Brain microvascular endothelial cell (primary cell): ENCODE data around the gene CCDC38.
A peak's percentile ranks its signal among the peaks of the same experiment; 100 is the strongest.

Experiments
- DNase-seq: peaks from one replicate; pipeline ENCODE4 v3.0.0-alpha.2; 2020
- H3K27ac ChIP-seq: fragments of 250-450 bp; sonication (Bioruptor Pico); 2 replicates; pipeline ENCODE4 v1.5.1; 2020; ENCODE audit warnings: mild to moderate bottlenecking, moderate library complexity
- H3K27me3 ChIP-seq: fragments of 250-450 bp; sonication (Bioruptor Pico); replicated peaks from 2 replicates; pipeline ENCODE4 v1.5.1; 2020; ENCODE audit warnings: mild to moderate bottlenecking
- H3K36me3 ChIP-seq: fragments of 250-450 bp; sonication (Bioruptor Pico); replicated peaks from 2 replicates; pipeline ENCODE4 v1.5.1; 2020; ENCODE audit warnings: mild to moderate bottlenecking
- H3K4me3 ChIP-seq: 2 replicates; pipeline ENCODE4 v1.5.1; 2011; ENCODE audit warnings: low read depth, mild to moderate bottlenecking, control low read depth, low read length, moderate library complexity
- in situ Hi-C: cut with HindIII; loops from 2 replicates; pipeline ENCODE4 v1.10.0; 2017; ENCODE audit warnings: low sequenced_read_pairs, low pct_ligation_motif_present
- TF ChIP-seq, protein P1 (sequence below): IDR thresholded peaks from 2 replicates; pipeline ENCODE4 v1.5.1; 2011; ENCODE audit warnings: low read depth, mild to moderate bottlenecking, moderate library complexity, low read length, control low read depth, inconsistent platforms; ENCODE audit errors: missing control alignments

The CCDC38 gene

DNA sequence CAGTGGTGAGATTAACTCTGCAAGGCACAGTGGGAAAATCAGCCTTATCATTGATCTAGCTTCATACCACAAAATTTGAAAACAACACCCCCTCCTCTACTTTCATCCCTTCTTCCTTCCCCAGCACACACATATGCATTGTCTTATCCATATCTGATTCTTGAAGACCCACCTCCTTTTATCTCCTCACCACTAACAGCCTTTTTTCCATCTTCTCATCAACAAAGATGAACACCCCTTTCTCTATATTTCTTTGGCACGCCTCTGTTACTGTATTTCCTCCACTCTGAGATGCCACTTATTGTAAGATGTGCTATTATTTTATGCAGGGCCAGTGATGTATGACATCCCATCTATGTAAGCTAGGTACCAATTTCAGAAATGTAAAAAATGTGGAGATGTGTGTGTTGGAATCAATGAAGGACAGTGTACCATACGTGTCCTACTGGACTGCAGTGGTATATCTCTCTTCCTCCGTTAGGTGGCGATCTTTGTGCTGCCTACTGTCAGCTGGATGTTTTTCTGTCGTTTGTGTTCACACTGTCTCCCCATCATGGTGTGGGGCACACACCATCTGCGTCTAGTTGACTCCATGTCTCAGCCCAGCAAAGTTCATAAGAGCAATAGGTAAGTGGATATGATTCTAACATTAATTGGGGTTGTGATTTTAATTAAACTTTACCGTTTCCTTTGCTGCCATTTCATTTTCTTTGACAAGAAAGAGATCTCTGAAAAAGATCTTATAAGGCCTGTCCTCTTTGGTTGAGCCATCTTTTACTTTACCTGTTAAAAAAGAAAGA lies 24.0 kb downstream of the CCDC38 start:
- DNase-seq, result peak; percentile 53
- in situ Hi-C loops, result no loop called here
- no peak overlapping the region for H3K27ac ChIP-seq

GRCh38 chr12:95909871-95910270 lies 32.5 kb downstream of the CCDC38 start:
- no peaks in the 10 kb centered on the region for H3K36me3 ChIP-seq
- H3K27me3 ChIP-seq, result no peaks in the 10 kb centered on the region
- DNase-seq, result no peak
- in situ Hi-C loops, result no loop called here
- no peak overlapping the region for H3K27ac ChIP-seq
- no peak overlapping the region for H3K4me3 ChIP-seq
- TF ChIP-seq, protein P1, sequence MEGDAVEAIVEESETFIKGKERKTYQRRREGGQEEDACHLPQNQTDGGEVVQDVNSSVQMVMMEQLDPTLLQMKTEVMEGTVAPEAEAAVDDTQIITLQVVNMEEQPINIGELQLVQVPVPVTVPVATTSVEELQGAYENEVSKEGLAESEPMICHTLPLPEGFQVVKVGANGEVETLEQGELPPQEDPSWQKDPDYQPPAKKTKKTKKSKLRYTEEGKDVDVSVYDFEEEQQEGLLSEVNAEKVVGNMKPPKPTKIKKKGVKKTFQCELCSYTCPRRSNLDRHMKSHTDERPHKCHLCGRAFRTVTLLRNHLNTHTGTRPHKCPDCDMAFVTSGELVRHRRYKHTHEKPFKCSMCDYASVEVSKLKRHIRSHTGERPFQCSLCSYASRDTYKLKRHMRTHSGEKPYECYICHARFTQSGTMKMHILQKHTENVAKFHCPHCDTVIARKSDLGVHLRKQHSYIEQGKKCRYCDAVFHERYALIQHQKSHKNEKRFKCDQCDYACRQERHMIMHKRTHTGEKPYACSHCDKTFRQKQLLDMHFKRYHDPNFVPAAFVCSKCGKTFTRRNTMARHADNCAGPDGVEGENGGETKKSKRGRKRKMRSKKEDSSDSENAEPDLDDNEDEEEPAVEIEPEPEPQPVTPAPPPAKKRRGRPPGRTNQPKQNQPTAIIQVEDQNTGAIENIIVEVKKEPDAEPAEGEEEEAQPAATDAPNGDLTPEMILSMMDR, result no peak

More for the DNA sequence above, 24.0 kb downstream of the CCDC38 start:
- TF ChIP-seq, protein P1, result peak; percentile 92
- H3K36me3 ChIP-seq, result no peaks in the 10 kb centered on the region
- no peak overlapping the region for H3K4me3 ChIP-seq
- no peaks in the 10 kb centered on the region for H3K27me3 ChIP-seq

GRCh38 chr12:95908573-95908972 lies 33.8 kb downstream of the CCDC38 start:
- no peak overlapping the region for H3K27ac ChIP-seq
- H3K36me3 ChIP-seq, result no peaks in the 10 kb centered on the region
- no peak for DNase-seq
- TF ChIP-seq, protein P1, result no peak
- no peak overlapping the region for H3K4me3 ChIP-seq
- in situ Hi-C loops, result no loop called here
- H3K27me3 ChIP-seq, result no peaks in the 10 kb centered on the region

DNA sequence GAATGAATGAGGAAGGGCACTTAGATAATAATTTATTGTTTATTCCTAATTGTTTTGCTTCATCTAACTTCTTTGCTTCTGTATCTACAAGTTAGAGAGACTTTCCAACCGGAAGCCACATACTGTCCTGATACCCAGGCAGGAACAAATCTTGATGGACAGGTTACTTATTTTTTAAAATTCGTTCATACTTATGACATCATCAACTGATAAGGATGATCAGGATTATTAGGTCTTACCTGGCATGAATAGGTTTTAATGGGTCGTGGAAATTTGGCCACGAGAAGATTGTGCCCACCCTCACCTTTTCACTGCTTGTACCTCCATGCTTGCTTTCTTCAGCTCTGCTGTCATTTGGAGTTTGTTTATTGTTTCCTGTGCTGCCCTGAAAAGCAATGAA lies 44.3 kb downstream of the CCDC38 start:
- TF ChIP-seq, protein P1, result no peak
- Histone ChIP-seq H3K27me3 (no peaks in the 10 kb centered on the region), H3K27ac (no peak overlapping the region), H3K4me3 (no peak overlapping the region), H3K36me3 (no peaks in the 10 kb centered on the region)
- in situ Hi-C loops, result no loop called here
- DNase-seq, result no peak

- Histone ChIP-seq H3K36me3 (no peaks in the 10 kb centered on the region), H3K27me3 (no peaks in the 10 kb centered on the region), H3K4me3 (no peak overlapping the region), H3K27ac (no peak overlapping the region)
- in situ Hi-C loops, result no loop called here
- TF ChIP-seq, protein P1, result no peak
- no peak for DNase-seq
Observed at GRCh38 chr12:95896846-95897245, 45.6 kb downstream of the CCDC38 start.

- TF ChIP-seq, protein P1, result no peak
- Histone ChIP-seq H3K4me3 (no peak overlapping the region), H3K36me3 (no peaks in the 10 kb centered on the region), H3K27me3 (no peaks in the 10 kb centered on the region), H3K27ac (no peak overlapping the region)
- no peak for DNase-seq
- in situ Hi-C loops, result no loop called here
Observed at GRCh38 chr12:95890958-95891357, 51.5 kb downstream of the CCDC38 start.
